HG02798 (cell line): ENCODE results near the gene SPATA13.

Experiments
- ATAC-seq: cut with Tn5 transposase; IDR thresholded peaks from one replicate; pipeline ENCODE4 v1.9.1; 2021; ENCODE audit warnings: mild to moderate bottlenecking; ENCODE audit not compliant: unreplicated experiment, poor library complexity

The SPATA13 gene

GRCh38 chr13:24243302-24243701 lies 82.8 kb downstream of the SPATA13 start:
- no peak for ATAC-seq

- ATAC-seq: no peak
Observed at GRCh38 chr13:24244802-24245201, 84.3 kb downstream of the SPATA13 start.

GRCh38 chr13:24247016-24247415 lies 86.5 kb downstream of the SPATA13 start:
- ATAC-seq: no peak

- no peak for ATAC-seq
Observed at GRCh38 chr13:24249624-24250023, 89.1 kb downstream of the SPATA13 start.

- ATAC-seq: no peak
Observed at GRCh38 chr13:24250376-24251057, 90.0 kb downstream of the SPATA13 start.

GRCh38 chr13:24251525-24251924 lies 91.0 kb downstream of the SPATA13 start:
- ATAC-seq: no peak

GRCh38 chr13:24252136-24252535 lies 91.6 kb downstream of the SPATA13 start:
- no peak for ATAC-seq

GRCh38 chr13:24253520-24254145 lies 93.1 kb downstream of the SPATA13 start:
- no peak for ATAC-seq

GRCh38 chr13:24254146-24254841 lies 93.8 kb downstream of the SPATA13 start:
- ATAC-seq: no peak

GRCh38 chr13:24257497-24257896 lies 97.0 kb downstream of the SPATA13 start:
- ATAC-seq: no peak

GRCh38 chr13:24261566-24261965 lies 101.0 kb downstream of the SPATA13 start:
- no peak for ATAC-seq

GRCh38 chr13:24263632-24264031 lies 103.1 kb downstream of the SPATA13 start:
- ATAC-seq: no peak

- no peak for ATAC-seq
Observed at GRCh38 chr13:24264976-24265375, 104.5 kb downstream of the SPATA13 start.

- no peak for ATAC-seq
Observed at GRCh38 chr13:24265453-24265852, 104.9 kb downstream of the SPATA13 start.

- ATAC-seq: no peak
Observed at GRCh38 chr13:24267274-24267673, 106.8 kb downstream of the SPATA13 start.

- no peak for ATAC-seq
Observed at GRCh38 chr13:24267801-24268200, 107.3 kb downstream of the SPATA13 start.

- ATAC-seq: no peak
Observed at GRCh38 chr13:24269821-24270220, 109.3 kb downstream of the SPATA13 start.

- peak; percentile 54 for ATAC-seq
Observed at GRCh38 chr13:24270639-24271141, 110.2 kb downstream of the SPATA13 start.

- no peak for ATAC-seq
Observed at GRCh38 chr13:24271231-24271600, 110.7 kb downstream of the SPATA13 start.

GRCh38 chr13:24271601-24272451 lies 111.3 kb downstream of the SPATA13 start:
- ATAC-seq: peak; percentile 47
